Stimulated activated CD4-positive, alpha-beta T cell treated with anti-CD3 and anti-CD28 coated beads, TNF-alpha, amount 100 ng/mL, for 24 hours (primary cell): ENCODE data around the gene CD74.
A peak's percentile ranks its signal among the peaks of the same experiment; 100 is the strongest.

Experiments used
- DNase-seq, 3 experiments: peaks; one replicate each; pipeline ENCODE4 v3.0.0-alpha.2; 2020; ENCODE audit warnings: low read depth in 3 of 3

The CD74 gene

DNA sequence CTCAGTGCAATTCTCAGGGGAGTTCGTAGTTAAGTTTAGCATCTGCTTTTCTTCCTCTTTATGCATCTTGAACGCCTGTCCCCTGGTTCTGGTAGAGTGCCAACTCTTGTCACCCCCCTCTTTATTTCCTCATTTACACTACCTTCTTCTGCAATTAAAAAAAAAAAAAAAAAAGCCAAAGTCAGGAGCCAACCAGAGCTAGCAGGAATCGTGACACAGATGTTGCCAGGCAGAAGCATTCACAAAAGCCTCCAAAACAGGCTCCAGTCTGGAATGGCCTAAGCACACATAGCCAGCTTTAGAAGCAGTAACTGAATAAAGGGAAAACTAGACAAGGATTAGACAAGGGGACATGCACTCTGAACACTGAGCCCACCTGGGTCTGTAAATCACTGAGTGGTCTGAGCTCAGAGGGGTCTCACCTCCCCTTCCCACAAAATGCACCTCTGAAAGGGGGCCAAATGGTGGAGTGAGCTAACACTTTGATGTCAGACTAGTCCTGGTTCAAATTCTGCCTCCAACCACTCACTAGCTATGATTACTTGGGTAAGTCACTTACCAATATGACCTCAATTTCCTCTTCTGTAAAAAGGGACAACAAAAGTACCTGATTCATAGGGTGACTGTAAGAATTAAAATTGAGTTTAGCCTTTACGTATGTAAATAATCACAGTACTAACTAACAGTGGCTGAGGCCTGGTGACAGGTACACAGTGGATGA, 2.0 kb downstream of the CD74 start:
- peak in 1 of 3 experiments; percentile 30 for DNase-seq

DNA sequence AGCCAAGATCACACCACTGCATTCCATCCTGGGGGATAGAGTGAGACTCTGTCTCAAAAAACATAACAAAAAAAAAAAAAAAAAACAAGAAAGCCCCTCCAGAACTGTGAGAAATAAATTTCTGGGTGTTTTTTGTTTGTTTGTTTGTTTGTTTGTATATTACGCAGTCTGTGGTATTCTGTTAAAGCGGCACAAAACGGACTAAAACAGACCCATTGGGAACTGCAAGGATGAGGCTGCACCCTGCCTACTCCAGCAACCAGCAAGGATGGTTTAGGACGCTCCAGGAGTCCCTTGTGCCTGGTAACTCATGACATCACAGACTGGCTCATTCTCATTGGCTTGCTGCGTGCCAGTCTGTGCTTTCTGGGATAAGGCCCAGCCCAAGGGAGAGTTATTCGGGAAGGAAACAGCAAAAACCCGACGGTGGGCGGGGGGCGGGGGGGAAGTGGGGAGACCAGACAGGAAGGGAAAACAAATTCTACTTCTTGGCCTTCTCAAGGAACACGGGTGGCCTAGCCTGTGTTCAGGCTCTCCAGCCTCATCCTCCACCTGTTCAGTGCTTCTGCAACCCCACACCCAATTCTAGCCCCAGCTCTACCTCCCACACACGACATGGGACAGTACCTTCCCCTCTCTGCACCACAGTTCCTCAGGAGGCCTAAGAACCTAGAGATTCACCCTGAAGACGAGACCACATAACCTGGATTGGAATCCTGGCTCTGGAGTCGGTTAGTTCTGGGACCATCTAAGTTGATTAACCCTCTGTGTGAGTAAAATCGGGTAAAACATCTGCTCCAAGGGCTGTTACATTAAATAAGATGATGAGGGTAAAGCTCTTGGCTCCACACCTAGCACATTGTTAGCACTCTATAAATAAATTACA, 2.8 kb downstream of the CD74 start:
- peak in 1 of 3 experiments; percentile 28 for DNase-seq

DNA sequence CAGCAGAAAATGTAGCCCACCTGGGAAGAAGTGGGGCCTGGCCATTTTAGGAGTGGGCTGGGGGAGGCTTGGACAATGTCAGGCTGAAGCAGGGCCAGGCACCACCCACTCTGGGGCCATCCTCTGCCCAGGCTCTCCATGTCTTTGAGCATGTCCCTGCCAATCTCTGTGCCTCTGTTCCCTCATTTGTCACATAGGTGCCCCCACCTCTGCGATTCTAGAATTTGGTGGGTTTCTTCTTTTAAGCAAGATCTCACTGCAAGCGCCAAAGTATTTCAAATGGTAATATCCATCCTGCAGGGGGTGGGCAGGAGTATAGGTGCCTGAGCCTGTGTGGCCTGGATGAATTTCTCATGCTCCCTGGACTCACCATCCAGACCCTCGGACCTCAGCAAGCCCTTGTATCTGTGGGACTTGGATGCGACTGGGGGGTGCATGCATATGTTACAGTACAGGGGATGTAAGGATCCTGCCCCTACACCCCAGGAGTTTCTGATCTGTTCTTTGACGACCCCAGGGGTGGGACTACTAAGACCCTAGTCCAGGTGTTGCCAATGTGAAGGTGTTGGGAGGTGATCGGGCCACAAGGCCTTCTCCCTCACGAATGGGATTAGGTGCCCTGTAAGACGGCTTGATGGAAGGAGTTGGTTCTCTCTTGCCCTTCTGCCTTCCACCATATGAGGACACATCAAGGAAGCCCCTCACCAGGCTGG, 4.3 kb downstream of the CD74 start:
- DNase-seq, result no peak

DNA sequence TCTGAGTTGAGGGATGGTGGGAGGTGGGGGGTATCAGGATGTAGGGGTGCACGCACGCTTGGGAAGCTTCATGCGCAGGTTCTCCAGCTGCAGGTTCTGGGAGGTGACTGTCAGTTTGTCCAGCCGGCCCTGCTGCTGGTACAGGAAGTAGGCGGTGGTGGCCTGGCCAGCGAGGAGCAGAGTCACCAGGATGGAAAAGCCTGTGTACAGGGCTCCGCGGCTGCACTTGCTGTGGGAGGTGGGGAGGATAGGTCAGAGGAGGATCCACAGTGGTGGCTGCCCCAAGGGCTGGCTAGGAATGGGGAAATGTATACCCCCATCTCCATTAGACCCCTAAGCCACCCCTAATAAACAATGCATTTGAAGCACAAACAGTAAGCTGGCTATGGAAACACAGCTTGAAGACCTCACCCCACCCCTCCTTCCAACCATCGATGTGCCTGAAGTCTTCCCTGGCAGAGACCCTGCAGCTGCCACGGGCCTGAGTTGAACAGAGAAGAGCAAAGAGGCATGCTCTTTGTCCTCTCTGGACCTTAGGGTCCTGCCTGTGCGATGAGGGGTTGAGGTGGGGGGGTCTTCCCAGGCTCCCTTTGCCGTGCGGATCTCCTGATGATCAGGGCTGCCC, 5.5 kb downstream of the CD74 start:
- DNase-seq, result no peak

DNA sequence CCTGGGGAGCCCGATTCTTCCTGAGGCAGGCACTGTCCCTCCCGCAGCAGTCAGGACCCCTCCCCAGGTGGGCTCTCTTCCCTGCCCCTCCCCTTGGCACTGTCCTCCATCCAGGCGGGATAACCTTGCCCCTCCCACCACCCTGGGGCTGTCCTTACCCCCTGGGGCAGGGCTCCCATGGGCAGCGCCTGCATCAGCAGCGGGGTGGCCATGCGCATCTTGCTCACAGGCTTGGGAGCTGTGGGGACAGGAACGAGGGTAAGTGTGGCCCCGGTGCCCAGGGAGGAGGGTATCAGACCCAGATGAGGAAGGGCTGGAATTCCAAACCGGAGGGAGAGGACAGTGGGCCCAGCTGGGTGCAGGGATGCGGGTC, 6.0 kb downstream of the CD74 start:
- no peak for DNase-seq

DNA sequence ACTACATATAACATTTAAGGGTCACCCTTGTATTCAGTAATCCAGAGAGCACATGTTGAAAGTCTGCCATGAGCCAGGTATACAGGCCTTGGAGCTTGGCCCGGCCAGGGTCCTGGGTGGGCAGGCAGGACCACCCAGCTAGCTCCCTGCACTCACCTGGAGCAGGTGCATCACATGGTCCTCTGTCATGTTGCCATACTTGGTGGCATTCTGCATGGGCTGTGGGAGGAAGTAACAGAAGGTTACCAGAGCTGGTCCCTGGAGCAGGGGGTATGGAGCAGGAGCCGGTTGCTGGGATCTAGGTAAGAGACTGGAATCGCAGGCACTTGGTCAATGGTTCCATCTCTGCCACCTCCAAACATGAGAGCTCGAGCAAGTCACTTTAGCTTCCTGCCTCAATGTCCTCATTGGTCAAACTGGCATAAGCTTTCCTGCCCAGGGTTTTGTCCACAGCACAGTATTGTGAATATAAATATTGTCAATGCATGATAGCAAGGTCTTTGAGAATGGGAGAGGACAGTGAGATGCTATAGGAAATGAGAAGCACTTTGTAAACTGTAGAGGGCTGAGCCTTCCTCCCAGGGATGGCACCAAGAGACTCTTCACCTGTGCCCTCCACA, 6.5 kb downstream of the CD74 start:
- DNase-seq, result no peak

DNA sequence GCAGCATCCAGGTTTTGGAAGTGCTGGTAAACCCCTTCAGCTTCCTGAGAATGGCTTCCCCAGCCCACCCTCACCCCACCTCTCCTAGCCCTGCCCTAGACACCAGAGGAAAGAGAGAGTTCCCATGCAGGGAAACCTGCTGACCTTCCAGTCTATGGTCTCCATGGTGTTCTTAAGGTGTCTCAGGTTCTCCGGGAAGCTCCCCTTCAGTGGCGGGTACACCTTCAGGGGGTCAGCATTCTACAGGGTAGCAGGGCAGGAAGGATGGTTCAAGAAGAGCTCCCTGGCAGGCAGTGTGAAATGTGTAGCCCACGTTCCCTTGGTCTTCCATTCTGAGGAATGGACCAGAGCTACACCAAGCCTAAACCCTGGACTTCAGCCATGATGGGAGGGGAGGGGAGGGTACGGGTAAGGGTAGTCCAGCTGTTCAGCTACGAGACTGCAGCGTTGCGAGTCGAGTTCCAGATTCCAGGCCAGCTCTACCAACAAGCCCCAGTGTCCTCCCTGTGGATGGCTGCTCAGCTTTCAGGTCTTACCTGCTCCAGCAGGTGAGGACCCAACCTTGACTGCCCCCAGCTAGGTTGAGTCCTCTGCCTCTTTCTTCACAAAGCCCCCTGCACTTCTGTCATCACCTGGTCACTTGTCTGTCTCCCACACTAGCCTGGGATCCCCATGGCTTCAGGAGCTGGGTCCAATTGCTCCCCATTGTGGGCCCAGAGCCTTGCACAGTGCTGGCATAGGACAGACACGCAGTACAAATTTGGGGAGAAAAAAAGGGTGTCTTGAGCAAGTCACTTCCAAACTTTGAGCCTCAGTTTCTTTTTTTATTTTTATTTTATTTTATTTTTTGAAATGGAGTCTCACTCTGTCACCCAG, 7.5 kb downstream of the CD74 start:
- no peak for DNase-seq

DNA sequence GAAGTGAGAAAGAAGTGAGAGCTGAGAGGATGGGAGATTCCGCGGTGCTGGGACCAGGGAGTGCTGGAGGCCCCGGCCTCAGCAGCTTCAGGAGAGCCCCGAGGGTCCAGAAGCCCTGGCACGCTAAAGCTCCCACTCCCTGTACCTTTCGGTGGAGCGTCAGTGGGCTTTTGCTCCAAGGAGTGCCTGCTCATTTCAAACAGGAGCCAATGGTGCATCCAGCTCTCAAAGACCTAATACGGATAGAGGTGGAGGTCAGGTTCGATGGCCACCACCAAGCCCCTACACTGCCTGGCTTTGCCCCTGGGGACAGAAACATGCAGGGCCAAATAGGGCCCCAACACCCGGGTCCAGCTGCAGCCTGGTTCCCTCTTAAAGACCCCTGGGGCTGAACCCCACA, 8.2 kb downstream of the CD74 start:
- no peak for DNase-seq

DNA sequence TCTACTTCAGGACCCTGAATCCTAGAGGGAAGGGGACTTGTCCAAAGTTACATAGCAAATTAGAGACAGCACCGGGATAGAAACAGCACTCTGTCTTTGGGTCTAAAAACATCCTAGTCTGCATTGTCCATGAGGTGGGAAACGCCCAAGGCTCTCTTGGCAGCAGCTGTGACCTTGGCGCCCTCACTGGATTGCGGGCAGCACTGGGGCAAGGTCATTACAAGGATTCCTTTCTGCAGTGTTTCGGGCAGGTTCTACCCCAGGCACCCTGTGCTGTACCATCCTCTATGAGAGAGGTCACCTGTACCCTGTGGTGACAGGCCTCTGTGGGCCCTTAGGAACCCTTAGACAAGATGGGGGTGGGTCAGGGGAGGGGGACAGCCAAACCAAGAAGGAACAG, 8.6 kb downstream of the CD74 start:
- no peak for DNase-seq

DNA sequence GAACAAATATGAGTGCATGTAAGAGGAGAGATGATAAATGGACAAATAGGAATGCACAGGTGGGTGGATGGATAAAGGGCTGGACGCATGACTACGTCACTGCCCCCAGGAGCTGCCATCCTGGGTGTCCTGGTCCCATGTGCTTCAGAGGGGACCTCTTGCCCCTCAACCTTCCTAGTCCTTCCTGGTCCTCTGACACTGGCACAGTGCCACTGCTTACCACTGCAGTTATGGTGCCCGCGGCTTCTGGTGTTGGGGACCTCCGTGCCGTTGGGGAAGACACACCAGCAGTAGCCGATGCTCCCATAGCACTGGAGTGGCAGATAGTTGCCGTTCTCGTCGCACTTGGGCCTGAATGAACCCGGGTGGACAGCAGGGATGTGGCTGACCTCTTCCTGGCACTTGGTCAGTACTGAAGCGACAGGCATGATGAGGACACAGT, 9.8 kb downstream of the CD74 start:
- DNase-seq, result no peak

DNA sequence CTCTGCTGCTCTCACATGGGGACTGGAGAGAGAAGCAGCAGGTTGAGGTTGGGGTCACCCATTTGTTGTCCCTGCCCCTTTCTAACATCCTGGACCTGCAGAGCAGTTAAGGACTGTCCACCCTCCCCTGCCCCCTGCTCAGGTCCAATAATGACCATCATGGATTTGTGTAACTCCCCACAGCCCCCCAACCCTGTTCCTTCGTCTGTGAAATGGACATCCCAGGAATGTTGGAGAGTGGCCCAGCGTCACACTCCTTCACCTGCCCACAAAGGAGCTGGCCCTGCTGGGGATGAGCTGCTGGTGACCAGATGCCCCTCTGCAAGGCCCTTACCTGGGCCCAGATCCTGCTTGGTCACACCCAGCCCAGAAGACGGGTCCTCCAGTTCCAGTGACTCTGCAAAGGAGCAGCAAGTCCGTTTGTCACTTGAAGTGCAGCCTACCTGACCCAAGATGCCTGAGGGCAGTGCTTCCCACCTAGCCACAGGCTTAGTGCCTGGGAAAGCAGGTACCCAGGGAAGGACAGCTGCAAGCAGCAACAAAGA, 10.4 kb downstream of the CD74 start:
- DNase-seq, result no peak

DNA sequence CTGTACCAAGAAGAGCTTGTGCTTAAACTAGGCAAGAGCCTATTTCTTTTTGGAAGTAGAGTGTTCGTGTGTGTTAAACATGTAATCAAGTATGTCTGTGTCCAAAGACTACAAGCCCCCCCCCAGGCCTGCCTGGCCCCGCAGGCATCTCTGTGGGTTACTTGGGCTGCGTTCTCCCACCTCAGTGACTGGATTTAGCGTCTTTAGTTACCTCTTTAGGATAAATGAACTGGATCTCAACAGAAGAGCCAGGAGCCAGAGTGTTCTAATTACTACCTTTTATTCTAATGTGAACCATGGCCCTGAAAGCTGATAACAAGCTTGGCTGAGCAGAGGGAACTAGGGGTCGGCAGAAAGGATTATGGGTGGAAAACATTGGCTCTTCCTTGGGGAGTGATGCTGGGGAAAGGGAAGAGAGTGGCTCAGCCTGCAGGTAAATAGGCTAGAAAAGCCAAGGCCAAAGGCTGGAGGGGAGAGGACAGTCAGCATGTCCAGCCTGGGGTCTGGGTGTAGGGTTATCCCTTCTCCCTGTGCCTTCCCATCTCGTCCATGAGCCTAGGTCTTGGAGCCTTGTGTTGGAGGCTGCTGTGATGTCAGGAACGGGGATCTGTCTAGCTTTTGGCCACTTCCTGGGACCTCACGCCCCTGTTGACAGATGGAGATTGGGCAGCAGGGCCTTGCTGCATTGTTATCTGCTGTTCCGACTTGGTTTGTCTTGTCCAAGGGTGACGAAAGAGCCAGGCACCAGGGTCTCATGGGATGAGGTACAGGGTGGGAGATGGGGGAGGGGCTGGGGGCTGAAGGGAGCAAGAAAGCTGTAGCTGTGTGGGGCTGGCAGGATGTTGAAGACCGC, 11.1 kb downstream of the CD74 start:
- DNase-seq, result no peak

DNA sequence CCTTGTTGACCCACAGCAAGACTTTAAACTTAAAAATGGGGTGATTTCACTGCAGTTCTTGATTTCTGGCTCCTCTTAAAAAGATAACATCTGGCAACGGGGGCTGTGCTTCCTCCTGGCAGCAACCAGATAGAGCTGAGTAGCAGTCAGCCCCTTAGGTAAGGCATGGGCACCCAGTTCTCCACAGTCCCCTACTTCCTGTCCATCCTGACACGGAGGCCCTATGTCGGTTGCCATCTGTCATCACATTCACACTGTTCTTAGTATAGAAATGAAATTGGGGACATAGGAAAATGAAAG, 11.7 kb downstream of the CD74 start:
- no peak for DNase-seq

DNA sequence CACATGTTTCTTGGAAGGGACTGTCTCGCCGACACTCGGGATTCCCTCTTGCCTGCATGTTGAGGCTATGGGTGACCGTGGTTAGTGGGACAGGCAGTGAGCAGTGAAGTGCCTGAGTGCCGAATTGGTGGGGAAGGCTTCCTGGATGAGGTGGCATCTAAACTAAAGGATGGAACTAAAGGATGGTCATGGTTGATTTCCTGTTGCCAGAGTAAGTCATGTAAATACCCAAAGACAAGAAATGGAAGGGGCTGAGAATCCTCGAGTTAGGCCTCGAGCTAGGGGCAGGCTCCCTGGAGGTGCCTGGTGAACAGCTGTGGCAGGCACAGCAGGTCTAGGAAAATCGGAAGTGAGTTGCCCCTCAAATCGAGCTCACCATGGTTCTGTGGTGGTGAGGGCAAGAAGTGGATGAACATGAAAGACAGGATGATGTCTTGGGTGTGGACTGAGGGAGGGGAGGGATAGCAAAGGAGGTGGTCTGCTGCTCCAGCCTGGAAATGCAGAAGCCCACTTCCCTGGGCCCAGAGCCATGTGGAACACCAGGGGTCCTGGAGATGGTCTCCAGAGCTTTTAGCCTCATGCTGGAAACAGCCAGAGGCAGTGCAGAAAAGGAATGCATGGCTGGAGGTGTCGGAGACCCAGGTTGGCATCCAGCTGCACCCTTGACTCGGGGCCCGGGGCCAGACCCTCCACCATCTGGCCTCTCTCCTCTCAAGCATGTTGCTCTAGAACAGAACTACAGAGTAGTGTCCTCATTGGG, 12.2 kb downstream of the CD74 start:
- no peak for DNase-seq

DNA sequence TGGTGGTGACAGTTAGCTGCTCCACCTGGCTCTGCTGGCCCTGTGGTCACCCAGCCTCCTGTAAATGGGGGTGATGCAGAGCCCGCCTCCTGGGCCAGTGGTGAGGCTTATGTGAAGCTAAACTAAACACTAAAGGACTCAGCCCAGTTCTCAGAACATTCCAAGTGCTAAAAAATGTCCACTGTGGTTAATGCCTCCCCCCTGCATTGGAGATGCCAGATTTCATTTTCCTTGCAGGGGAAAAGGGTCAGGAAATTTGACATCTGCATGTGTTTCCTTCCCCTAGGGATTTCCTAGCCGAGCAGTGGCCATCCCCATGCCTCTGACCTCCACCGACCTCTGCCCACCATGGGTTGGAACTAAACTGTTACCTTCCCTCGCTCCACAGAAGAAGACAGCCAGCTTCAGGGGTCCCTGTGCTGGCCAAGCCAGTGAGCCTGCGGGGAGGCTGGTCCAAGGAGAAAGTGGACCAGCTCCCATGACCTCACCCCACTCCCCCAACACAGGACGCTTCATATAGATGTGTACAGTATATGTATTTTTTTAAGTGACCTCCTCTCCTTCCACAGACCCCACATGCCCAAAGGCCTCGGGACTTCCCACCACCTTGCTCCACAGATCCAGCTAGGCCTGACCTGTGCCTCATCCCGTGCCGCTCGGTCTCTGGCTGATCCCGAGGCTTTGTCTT, 13.0 kb downstream of the CD74 start:
- DNase-seq, result no peak

DNA sequence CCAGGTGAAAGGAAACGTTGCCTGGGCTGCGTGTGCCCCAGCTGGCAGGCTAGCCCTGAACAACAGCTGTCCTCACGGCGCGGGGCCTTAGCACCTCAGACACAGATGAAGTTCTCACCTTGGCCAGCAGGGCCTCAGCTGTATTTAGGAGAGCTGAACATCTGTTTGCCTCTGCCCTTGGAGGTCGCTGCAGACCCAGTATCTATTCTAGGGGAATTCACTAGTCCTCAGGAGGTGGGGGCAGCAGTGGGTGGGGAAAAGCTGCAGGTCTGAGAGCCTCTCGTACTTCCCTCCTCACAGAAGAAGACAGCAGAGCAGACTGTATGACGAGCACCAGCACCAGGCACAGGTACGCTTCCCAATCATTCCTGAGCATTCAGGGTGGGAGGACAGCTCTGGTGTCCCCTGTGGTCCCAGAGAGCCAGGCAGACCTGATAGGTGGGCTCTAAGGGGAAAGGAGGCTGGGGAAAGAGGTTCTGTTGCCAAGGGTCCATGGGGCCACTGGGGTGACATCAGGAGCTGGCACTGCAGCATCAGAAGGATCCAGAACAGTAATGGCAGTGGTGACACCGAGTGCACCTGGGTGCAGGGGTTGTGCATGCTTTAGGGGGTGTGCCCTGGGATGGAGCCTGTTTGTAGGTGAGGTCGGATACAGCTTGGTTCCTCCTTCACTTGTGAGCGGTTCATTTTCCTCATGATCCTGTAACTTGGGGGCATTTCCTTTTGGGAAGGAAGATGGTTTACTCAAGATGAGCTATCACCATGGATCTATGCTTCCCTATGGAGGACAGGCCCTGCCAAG, 13.8 kb downstream of the CD74 start:
- no peak for DNase-seq
